Panc1 (cell line): ENCODE data around the gene NDRG4. TPM values are rescaled to one million over a fixed set of nuclear protein-coding genes. Genes with fewer than 3 reads are reported as not detected.

Experiments
- ATAC-seq: fragments of 200-7000 bp; cut with Tn5 transposase; 2 replicates; pipeline ENCODE4 v1.9.1; 2020; ENCODE audit warnings: mild to moderate bottlenecking, moderate library complexity
- BruUV-seq: library from RNA; stranded (reverse); fragments of 400-500 nt; replicated peaks from 2 replicates; lab custom pipeline; 2021; lab: Mats Ljungman, UMichigan
- CTCF ChIA-PET: fragments of 300-600 bp; sonication (Branson Sonifier 250); formaldehyde crosslinking; loops from one replicate; lab custom pipeline; 2022; ENCODE audit warnings: antibody characterized with exemption; lab: Charles Lee
- POLR2A ChIA-PET: fragments of 300-600 bp; sonication (Branson Sonifier 250); formaldehyde crosslinking; loops from one replicate; lab custom pipeline; 2022; ENCODE audit warnings: antibody characterized with exemption; lab: Charles Lee
- DNase-seq: peaks from one replicate; pipeline ENCODE4 v3.0.0-alpha.2; 2010; ENCODE audit warnings: low read depth, low spot score
- H3K27ac ChIP-seq: 2 replicates; pipeline ENCODE4 v1.5.1; 2011; ENCODE audit warnings: mild to moderate bottlenecking, low read length, inconsistent platforms
- H3K27me3 ChIP-seq: fragments of 200-500 bp; sonication (Bioruptor generic); 2 replicates; pipeline ENCODE4 v1.6.0; 2014; ENCODE audit warnings: low read length, inconsistent platforms; ENCODE audit not compliant: control insufficient read depth, insufficient read depth
- H3K36me3 ChIP-seq: fragments of 200-500 bp; sonication (Bioruptor generic); 2 replicates; pipeline ENCODE4 v1.5.1; 2014; ENCODE audit warnings: inconsistent platforms, mild to moderate bottlenecking, low read length, moderate library complexity; ENCODE audit not compliant: control insufficient read depth, insufficient read depth
- H3K4me1 ChIP-seq: 2 replicates; pipeline ENCODE4 v1.5.1; 2011; ENCODE audit warnings: inconsistent platforms, mild to moderate bottlenecking, low read length, moderate library complexity; ENCODE audit not compliant: control insufficient read depth, insufficient read depth
- H3K4me3 ChIP-seq, 2 experiments: 2 replicates each; pipeline ENCODE4 v1.5.1; 2011 to 2012; ENCODE audit warnings: low read depth in 2 of 2, low read length in 2 of 2, mild to moderate bottlenecking in 2 of 2, inconsistent platforms in 1 of 2, moderate library complexity in 1 of 2
- H3K9me3 ChIP-seq: fragments of 200-500 bp; sonication (Bioruptor generic); 2 replicates; pipeline ENCODE4 v1.5.1; 2014; ENCODE audit warnings: low read depth, mild to moderate bottlenecking, inconsistent platforms, low read length, moderate library complexity; ENCODE audit not compliant: control insufficient read depth, insufficient read depth
- POLR2AphosphoS5 ChIP-seq: IDR thresholded peaks from 2 replicates; pipeline ENCODE4 v1.6.1; 2012; ENCODE audit warnings: mild to moderate bottlenecking, low read depth, low read length, moderate library complexity
- REST ChIP-seq, 2 experiments: IDR thresholded peaks; 2 replicates each; pipeline ENCODE4 v1.6.1; 2011 to 2012; ENCODE audit warnings: low read depth in 2 of 2, control low read depth in 1 of 2, low read length in 1 of 2, mild to moderate bottlenecking in 1 of 2, moderate library complexity in 1 of 2; ENCODE audit not compliant: insufficient read depth in 1 of 2
- SIN3A ChIP-seq: IDR thresholded peaks from 2 replicates; pipeline ENCODE4 v1.6.1; 2012; ENCODE audit warnings: low read depth, mild to moderate bottlenecking, low read length, moderate library complexity, borderline replicate concordance; ENCODE audit not compliant: insufficient read depth
- TCF7L2 ChIP-seq: IDR thresholded peaks from 2 replicates; pipeline ENCODE4 v1.6.1; 2011; ENCODE audit warnings: mild to moderate bottlenecking, low read depth, low read length, inconsistent platforms
- in situ Hi-C: cut with HindIII; loops from 2 replicates; pipeline ENCODE4 v1.10.0; 2016; ENCODE audit warnings: low sequenced_read_pairs, low pct_unique_long_range_greater_than_20kb
- intact Hi-C: fragments of 100-400 bp; cut with micrococcal nuclease; formaldehyde crosslinking; loops from one replicate; pipeline ENCODE4 v1.10.0; 2022; ENCODE audit not compliant: unreplicated experiment
- total RNA-seq: library from RNA; stranded (reverse); gene quantifications from one replicate; pipeline ENCODE4 v1.2.1, GENCODE V29; 2021; ENCODE audit not compliant: unreplicated experiment
- TF ChIP-seq, protein P1 (sequence below): fragments of 450-650 bp; IDR thresholded peaks from 2 replicates; pipeline ENCODE4 v1.5.1; 2017; ENCODE audit warnings: mild to moderate bottlenecking

Gene NDRG4
- total RNA-seq, 1 experiment from 2014 or later: 5.1 TPM

GRCh38 chr16:58508671-58509251 is 8.8 kb downstream of the NDRG4 start:
- TF ChIP-seq REST (IDR thresholded peaks at IDR 0.05; ENCODE audit: insufficient read depth in 1 of 2, low read depth in 2 of 2, low read length in 1 of 2): no peak
- H3K4me3 ChIP-seq: no peak overlapping the region
- DNase-seq (no peak), ATAC-seq (no peak)
- ChIA-PET CTCF (no interaction called here), POLR2A (no interaction called here)
- no peaks in the 10 kb centered on the region for H3K36me3 ChIP-seq
- H3K27ac ChIP-seq: no peak overlapping the region
- H3K9me3 ChIP-seq: no peaks in the 10 kb centered on the region
- BruUV-seq: no TSS peak
- intact Hi-C loops (no loop called here), in situ Hi-C loops (no loop called here)
- no peaks in the 10 kb centered on the region for H3K27me3 ChIP-seq
- no peaks in the 10 kb centered on the region for H3K4me1 ChIP-seq

DNA sequence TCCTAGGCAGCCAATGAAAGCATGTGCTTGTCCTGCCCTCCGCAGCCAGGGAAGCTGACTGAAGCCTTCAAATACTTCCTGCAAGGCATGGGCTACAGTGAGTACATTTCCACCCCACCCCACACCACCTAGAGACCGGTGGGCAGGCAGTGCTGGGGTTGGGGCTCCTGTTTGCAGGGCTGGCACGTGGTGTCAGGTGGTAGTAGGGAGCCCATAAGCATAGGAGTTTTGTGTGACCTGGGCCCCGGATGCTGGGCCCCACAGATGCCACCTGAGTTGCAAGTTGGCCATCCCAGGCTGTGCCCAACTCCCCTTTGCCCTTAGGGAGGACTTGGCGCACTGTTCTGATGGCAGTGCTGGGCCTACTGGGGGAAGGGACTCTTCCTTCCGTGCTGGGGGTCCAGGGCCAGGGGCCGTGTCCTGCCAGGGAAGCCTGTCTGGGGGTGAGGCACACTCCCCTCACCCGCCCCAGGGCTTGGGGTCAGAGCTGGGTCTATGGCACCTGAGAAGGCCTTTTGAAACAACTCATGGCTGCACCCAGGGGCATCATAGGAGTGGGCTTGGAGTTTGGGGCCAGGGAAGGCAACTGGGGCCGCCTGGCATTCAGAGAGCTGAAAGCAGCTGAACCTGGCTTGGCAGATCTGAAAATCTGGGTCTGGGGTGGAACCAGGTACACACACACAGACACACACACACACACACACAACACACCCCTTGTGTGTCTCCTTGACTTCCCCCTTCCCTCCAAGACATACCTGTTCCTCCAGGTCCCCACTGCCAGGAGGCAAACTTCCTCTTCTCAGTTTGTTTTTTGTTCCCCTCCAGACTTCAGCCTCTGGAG is 9.5 kb downstream of the NDRG4 start:
- Histone ChIP-seq H3K4me1 (no peaks in the 10 kb centered on the region), H3K4me3 (no peak overlapping the region), H3K36me3 (no peaks in the 10 kb centered on the region), H3K27me3 (no peaks in the 10 kb centered on the region), H3K27ac (no peak overlapping the region), H3K9me3 (no peaks in the 10 kb centered on the region)
- in situ Hi-C loops (no loop called here), intact Hi-C loops (loop anchor here (5.0 kb wide), 2 partner anchors 153 to 248 kb away; no protein-coding TSS in a partner anchor)
- no peak for TF ChIP-seq SIN3A
- TF ChIP-seq POLR2AphosphoS5: no peak
- TF ChIP-seq TCF7L2: no peak
- no peak for TF ChIP-seq REST (IDR thresholded peaks at IDR 0.05; ENCODE audit: insufficient read depth in 1 of 2, low read depth in 2 of 2, low read length in 1 of 2)
- TF ChIP-seq, protein P1, sequence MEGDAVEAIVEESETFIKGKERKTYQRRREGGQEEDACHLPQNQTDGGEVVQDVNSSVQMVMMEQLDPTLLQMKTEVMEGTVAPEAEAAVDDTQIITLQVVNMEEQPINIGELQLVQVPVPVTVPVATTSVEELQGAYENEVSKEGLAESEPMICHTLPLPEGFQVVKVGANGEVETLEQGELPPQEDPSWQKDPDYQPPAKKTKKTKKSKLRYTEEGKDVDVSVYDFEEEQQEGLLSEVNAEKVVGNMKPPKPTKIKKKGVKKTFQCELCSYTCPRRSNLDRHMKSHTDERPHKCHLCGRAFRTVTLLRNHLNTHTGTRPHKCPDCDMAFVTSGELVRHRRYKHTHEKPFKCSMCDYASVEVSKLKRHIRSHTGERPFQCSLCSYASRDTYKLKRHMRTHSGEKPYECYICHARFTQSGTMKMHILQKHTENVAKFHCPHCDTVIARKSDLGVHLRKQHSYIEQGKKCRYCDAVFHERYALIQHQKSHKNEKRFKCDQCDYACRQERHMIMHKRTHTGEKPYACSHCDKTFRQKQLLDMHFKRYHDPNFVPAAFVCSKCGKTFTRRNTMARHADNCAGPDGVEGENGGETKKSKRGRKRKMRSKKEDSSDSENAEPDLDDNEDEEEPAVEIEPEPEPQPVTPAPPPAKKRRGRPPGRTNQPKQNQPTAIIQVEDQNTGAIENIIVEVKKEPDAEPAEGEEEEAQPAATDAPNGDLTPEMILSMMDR: no peak
- ATAC-seq: no peak
- ChIA-PET POLR2A (no interaction called here), CTCF (interaction anchor here (0.6 to 1.0 kb wide), 2 partner anchors 158 to 246 kb away, joined by 3 read pairs; no protein-coding TSS in a partner anchor)
- BruUV-seq: no TSS peak
- DNase-seq: no peak
